Stomach (tissue), 9 donors: Measurements from ENCODE around the gene RPAP3. TPM values are rescaled to one million over a fixed set of nuclear protein-coding genes. Genes with fewer than 3 reads are reported as not detected.
"Not testable (repeated sequence)": the region's sequence is repeated elsewhere in the genome, so short reads cannot be mapped to it uniquely, and the experiment has no call there.

Experiments used
- DNase-seq, 2 donors: peaks; one replicate each; pipeline versions ENCODE4 v3.0.0 to v3.0.0-alpha.2; 2013 to 2019
- H3K27ac ChIP-seq, 5 donors: fragments of 200-600 bp in 4 of 5; sonication (generic) in 4 of 5; one replicate each; pipeline ENCODE4 v1.5.1; 2013 to 2019; ENCODE audit warnings: mild to moderate bottlenecking in 1 of 5, moderate library complexity in 1 of 5
- H3K27me3 ChIP-seq, 3 donors: fragments of 200-600 bp; sonication (generic); one replicate each; pipeline ENCODE4 v1.5.1; 2017 to 2019; ENCODE audit warnings: mixed run types in 1 of 3
- H3K36me3 ChIP-seq, 4 donors: fragments of 200-600 bp; sonication (generic); 1 replicate in 3 of 4; 2 replicates in 1 of 4; pipeline ENCODE4 v1.5.1; 2016 to 2019
- H3K4me1 ChIP-seq, 4 donors: fragments of 200-600 bp; sonication (generic); one replicate each; pipeline ENCODE4 v1.5.1; 2016 to 2019
- H3K4me3 ChIP-seq, 4 donors: fragments of 200-600 bp; sonication (generic) in 3 of 4; one replicate each; pipeline ENCODE4 v1.5.1; 2016 to 2019; ENCODE audit warnings: mild to moderate bottlenecking in 1 of 4
- H3K9me3 ChIP-seq, 4 donors: fragments of 200-600 bp; sonication (generic); one replicate each; pipeline ENCODE4 v1.5.1; 2016 to 2019
- EP300 ChIP-seq: sonication (generic); formaldehyde crosslinking; IDR thresholded peaks from one replicate; pipeline ENCODE4 v1.6.1; 2017; ENCODE audit warnings: antibody characterized with exemption
- POLR2A ChIP-seq, 4 donors: fragments of 450-650 bp; IDR thresholded peaks; one replicate each; pipeline ENCODE4 v1.6.1; 2016; ENCODE audit warnings: antibody characterized with exemption in 4 of 4, control low read depth in 2 of 4, mild to moderate bottlenecking in 1 of 4, moderate library complexity in 1 of 4
- POLR2AphosphoS5 ChIP-seq, 3 donors: sonication (generic); formaldehyde crosslinking; IDR thresholded peaks; one replicate each; pipeline ENCODE4 v1.6.1; 2016; ENCODE audit warnings: antibody characterized with exemption in 3 of 3
- WGBS, 5 donors: extraction: QIAGEN DNeasy Blood & Tissue Kit in 3 of 5; methylation state at CpG; one replicate each; pipeline versions ENCODE4 v1.1.5 to v1.1.7; 2013 to 2018; 5-methylcytosine and 5-hydroxymethylcytosine counted together
- intact Hi-C: fragments of 100-400 bp; cut with DNase I; formaldehyde crosslinking; loops from one replicate; pipeline ENCODE4 v1.15.1; 2023; ENCODE audit warnings: low total_unique reads
- polyA plus RNA-seq, 3 donors: library from polyadenylated mRNA; stranded (reverse); fragments of 200-250 nt; gene quantifications; one replicate each; pipeline ENCODE4 v1.2.3, GENCODE V29; 2013
- total RNA-seq, 5 donors: library from RNA; depleted of rRNA; stranded (reverse); fragments of >200 nt; gene quantifications; one replicate each; pipeline versions ENCODE4 v1.1.0 to v1.2.3, GENCODE V29; 2014 to 2016
- TF ChIP-seq, protein P1 (sequence below), 7 experiments: fragments of 450-650 bp in 4 of 7; fragments of 200-600 bp in 3 of 7; sonication (generic) in 3 of 7; IDR thresholded peaks; one replicate each; pipeline ENCODE4 v1.5.1; 2016 to 2019; ENCODE audit warnings: antibody characterized with exemption in 7 of 7, control low read depth in 2 of 7, mild to moderate bottlenecking in 1 of 7
- donor health status: healthy with polysubstance abuse.
- donor health status: Bipolar disorder and iron deficiency.
- donor health status: healthy.

The RPAP3 gene
- total and polyA plus RNA-seq, 8 donors: 3.5 to 47.4 (median 11.5) TPM

DNA sequence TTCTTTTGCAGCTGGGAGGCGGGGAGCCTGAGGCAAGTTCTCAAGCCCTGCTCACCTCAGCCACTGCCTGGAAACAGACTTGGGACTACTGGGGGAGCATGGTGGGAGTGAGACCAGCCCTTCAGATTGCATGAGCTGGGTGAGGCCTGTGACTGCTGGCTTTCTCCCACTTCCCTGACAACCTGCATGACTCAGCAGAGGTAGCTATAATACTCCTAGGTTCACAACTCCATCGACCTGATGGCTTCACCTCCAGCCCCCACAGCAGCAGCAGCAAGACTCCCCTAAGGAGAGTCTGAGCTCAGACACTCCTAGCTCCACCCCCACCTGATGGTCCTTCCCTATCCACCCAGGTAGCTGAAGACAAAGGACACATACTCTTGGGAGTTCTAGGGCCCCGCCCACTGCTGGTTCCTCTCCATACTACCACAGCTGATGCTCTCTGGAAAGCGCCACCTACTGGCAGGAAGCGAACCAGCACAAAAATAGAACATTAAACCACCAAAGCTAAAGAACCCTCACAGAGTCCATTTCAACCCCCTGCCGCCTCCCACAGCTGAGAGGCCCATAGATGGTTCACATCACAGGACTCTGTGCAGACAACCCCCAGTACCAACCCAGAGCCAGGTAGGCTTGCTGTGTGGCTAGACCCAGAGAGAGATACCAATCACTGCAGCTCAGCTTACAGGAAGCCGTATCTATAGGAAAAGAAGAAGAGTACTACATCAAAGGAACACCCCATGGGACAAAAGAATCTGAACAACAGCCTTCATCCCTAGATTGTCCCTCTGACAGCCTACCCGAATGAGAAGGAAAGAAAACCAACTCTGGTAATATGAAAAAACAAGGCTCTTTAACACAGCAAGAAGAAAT, 68.7 kb downstream of the RPAP3 start:
- no peak for TF ChIP-seq POLR2A (IDR thresholded peaks at IDR 0.05)
- no peak for TF ChIP-seq POLR2AphosphoS5 (IDR thresholded peaks at IDR 0.05)
- TF ChIP-seq, protein P1, sequence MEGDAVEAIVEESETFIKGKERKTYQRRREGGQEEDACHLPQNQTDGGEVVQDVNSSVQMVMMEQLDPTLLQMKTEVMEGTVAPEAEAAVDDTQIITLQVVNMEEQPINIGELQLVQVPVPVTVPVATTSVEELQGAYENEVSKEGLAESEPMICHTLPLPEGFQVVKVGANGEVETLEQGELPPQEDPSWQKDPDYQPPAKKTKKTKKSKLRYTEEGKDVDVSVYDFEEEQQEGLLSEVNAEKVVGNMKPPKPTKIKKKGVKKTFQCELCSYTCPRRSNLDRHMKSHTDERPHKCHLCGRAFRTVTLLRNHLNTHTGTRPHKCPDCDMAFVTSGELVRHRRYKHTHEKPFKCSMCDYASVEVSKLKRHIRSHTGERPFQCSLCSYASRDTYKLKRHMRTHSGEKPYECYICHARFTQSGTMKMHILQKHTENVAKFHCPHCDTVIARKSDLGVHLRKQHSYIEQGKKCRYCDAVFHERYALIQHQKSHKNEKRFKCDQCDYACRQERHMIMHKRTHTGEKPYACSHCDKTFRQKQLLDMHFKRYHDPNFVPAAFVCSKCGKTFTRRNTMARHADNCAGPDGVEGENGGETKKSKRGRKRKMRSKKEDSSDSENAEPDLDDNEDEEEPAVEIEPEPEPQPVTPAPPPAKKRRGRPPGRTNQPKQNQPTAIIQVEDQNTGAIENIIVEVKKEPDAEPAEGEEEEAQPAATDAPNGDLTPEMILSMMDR (IDR thresholded peaks at IDR 0.05): peak in 1 of 7 experiments; percentile 17
- no peak for TF ChIP-seq EP300
- intact Hi-C loops: no loop called here
- no peak overlapping the region for H3K27ac ChIP-seq
- H3K4me3 ChIP-seq: no peak overlapping the region
- DNase-seq: peak in 1 of 2 donors; percentile 31
- H3K4me1 ChIP-seq: no peaks in the 10 kb centered on the region
- no peaks in the 10 kb centered on the region for H3K27me3 ChIP-seq
- peaks cover 0 to 13% (median 9%) of the 10 kb centered on the region in 4 donors for H3K9me3 ChIP-seq
- WGBS, 5 donors: 68 to 79% (median 75%) methylated on average over 7 to 8 of the region's 8 CpGs
- H3K36me3 ChIP-seq: peaks cover 0 to 5% (median 0%) of the 10 kb centered on the region in 4 donors

DNA sequence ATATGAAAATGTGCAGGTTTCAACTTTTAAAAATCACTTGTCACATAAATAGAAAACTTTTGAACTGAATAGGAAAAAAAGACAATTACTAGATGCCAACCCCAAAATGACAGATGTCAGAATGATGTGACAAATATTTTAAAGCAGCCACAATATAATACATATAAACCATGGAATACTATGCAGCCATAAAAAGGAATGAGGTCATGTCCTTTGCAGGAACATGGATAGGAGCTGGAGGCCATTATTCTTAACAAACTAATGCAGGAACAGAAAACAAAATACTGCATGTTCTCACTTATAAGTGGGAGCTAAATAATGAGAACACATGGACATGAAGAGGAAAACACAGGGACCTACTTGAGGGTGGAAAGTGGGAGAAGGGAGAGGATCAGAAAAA, 70.1 kb downstream of the RPAP3 start:
- H3K4me1 ChIP-seq, intact Hi-C loops: not testable (repeated sequence)

DNA sequence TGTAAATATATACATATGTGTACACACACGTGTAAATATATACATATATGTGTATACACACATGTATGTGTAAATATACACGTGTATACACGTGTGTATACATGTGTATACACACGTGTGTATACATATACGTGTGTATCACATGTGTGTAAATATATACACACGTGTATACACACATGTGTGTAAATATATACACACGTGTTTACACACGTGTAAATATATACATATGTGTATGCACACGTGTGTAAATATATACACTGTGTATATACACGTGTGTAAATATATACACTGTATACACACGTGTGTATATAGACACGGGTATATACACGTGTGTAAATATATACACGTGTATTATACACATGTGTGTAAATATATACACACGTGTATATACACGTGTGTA, 71.7 kb downstream of the RPAP3 start:
- peaks cover 0 to 17% (median 0%) of the 10 kb centered on the region in 4 donors for H3K36me3 ChIP-seq
- TF ChIP-seq POLR2AphosphoS5 (IDR thresholded peaks at IDR 0.05) (no peak), POLR2A (IDR thresholded peaks at IDR 0.05) (no peak), EP300 (no peak)
- TF ChIP-seq, protein P1 (IDR thresholded peaks at IDR 0.05): no peak
- H3K9me3 ChIP-seq: peaks cover 0 to 11% (median 4%) of the 10 kb centered on the region in 4 donors
- no peak overlapping the region for H3K4me3 ChIP-seq
- intact Hi-C loops: no loop called here
- no peaks in the 10 kb centered on the region for H3K27me3 ChIP-seq
- H3K4me1 ChIP-seq: no peaks in the 10 kb centered on the region
- H3K27ac ChIP-seq: no peak overlapping the region
- WGBS, 5 donors: 63 to 75% (median 69%) methylated on average over 15 to 16 of the region's 16 CpGs
- no peak for DNase-seq

More for the DNA sequence above, 70.1 kb downstream of the RPAP3 start:
- H3K27me3 ChIP-seq, H3K27ac ChIP-seq, H3K4me3 ChIP-seq, DNase-seq: not testable (repeated sequence)
- peaks cover 0 to 11% (median 4%) of the 10 kb centered on the region in 4 donors for H3K9me3 ChIP-seq
- peaks cover 0 to 10% (median 0%) of the 10 kb centered on the region in 4 donors for H3K36me3 ChIP-seq

DNA sequence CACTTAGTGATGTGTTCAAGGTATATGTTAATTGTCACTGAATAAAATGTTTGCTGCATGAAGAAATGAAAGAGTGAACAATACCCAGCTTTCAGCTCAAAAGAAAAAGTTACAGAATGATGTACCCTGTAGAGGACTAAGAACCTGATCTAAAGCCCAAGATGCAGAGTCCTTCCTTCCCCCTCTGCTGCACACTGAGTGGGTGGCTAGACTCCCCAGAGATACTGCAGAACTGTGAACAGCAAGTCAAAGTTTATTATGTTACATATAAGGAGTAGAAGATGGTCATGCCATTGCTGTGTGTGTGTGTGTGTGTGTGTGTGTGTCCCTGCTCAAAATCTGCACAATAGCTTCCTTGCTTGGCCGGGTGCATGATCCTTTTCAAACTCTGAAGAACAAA, 83.9 kb downstream of the RPAP3 start:
- Histone ChIP-seq H3K4me3 (no peak overlapping the region), H3K27me3 (no peaks in the 10 kb centered on the region), H3K9me3 (peaks cover 0 to 8% (median 0%) of the 10 kb centered on the region in 4 donors), H3K27ac (no peak overlapping the region), H3K4me1 (no peaks in the 10 kb centered on the region), H3K36me3 (no peaks in the 10 kb centered on the region)
- DNase-seq: no peak
- WGBS, 5 donors: 82 to 100% (median 88%) methylated on average over 1 of the region's 1 CpG
- no peak for TF ChIP-seq POLR2AphosphoS5 (IDR thresholded peaks at IDR 0.05)
- TF ChIP-seq POLR2A (IDR thresholded peaks at IDR 0.05): no peak
- TF ChIP-seq, protein P1 (IDR thresholded peaks at IDR 0.05): no peak
- TF ChIP-seq EP300: no peak
- intact Hi-C loops: no loop called here

DNA sequence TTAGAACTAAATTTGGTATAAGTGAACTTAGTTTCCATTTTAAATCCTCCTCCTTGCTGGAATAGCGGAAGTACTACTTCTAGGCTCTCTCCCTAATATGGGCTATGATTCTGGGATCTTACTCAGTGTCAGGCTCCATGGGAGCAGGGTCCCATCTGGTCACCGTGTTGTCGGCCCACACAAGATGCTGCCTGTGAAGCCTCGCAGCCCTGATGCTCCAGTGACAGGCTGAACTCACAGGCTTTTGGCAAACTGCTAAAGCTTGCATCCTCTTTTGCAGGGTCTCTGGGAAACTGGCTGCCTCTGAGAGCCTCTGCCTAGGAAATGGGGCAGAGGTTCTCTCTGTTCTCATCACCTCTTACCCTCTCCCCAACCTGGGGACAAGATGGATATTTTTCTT, 88.4 kb downstream of the RPAP3 start:
- 68 to 87% (median 82%) methylated on average over 4 of the region's 4 CpGs for WGBS, 5 donors
- H3K4me1 ChIP-seq: no peaks in the 10 kb centered on the region
- DNase-seq: peak in 1 of 2 donors; percentile 59
- no peaks in the 10 kb centered on the region for H3K36me3 ChIP-seq
- no peak overlapping the region for H3K27ac ChIP-seq
- H3K27me3 ChIP-seq: no peaks in the 10 kb centered on the region
- H3K9me3 ChIP-seq: peaks cover 0 to 14% (median 11%) of the 10 kb centered on the region in 4 donors
- intact Hi-C loops: no loop called here
- no peak overlapping the region for H3K4me3 ChIP-seq
- TF ChIP-seq POLR2AphosphoS5 (IDR thresholded peaks at IDR 0.05) (no peak), POLR2A (IDR thresholded peaks at IDR 0.05) (no peak), EP300 (no peak)
- TF ChIP-seq, protein P1 (IDR thresholded peaks at IDR 0.05): no peak
